Cardiac muscle cell (in vitro differentiated cells and primary cell): ENCODE measurements around the gene PYDC1. TPM values are rescaled to one million over a fixed set of nuclear protein-coding genes. Genes with fewer than 3 reads are reported as not detected.

Source experiments
- DNase-seq, 2 donors: peaks; one replicate each; pipeline versions ENCODE4 v3.0.0 to v3.0.0-alpha.2; 2010 to 2017; ENCODE audit warnings: low read depth in 1 of 2, low spot score in 1 of 2
- H3K27ac ChIP-seq: fragments of 200-600 bp; sonication (generic); 2 replicates; pipeline ENCODE4 v1.5.1; 2016
- H3K27me3 ChIP-seq: fragments of 200-600 bp; sonication (generic); 2 replicates; pipeline ENCODE4 v1.6.0; 2016; ENCODE audit warnings: control low read depth
- H3K36me3 ChIP-seq: fragments of 200-600 bp; sonication (generic); 2 replicates; pipeline ENCODE4 v1.5.1; 2016; ENCODE audit warnings: control low read depth
- H3K4me1 ChIP-seq: fragments of 200-600 bp; sonication (generic); 2 replicates; pipeline ENCODE4 v1.8.1; 2017; ENCODE audit warnings: low read depth, mild to moderate bottlenecking, mixed run types
- H3K4me3 ChIP-seq: fragments of 200-600 bp; sonication (generic); 2 replicates; pipeline ENCODE4 v1.5.1; 2016; ENCODE audit warnings: mild to moderate bottlenecking
- H3K9me3 ChIP-seq: fragments of 200-600 bp; sonication (generic); 2 replicates; pipeline ENCODE4 v1.5.1; 2017; ENCODE audit warnings: low read depth, mild to moderate bottlenecking, control low read depth
- CTCF ChIP-seq: IDR thresholded peaks from 2 replicates; pipeline ENCODE4 v1.5.1; 2012; ENCODE audit warnings: low read depth, mild to moderate bottlenecking, low read length
- polyA plus RNA-seq: library from polyadenylated mRNA; unstranded; fragments of >200 nt; fragmentation: Nextera tagmentation; extraction: Ambion mirVana; gene quantifications from 2 replicates; pipeline ENCODE4 v1.2.1, GENCODE V29; 2016
- total RNA-seq: library from RNA; depleted of rRNA; stranded (reverse); fragments of >200 nt; gene quantifications from 2 replicates; pipeline ENCODE4 v1.2.3, GENCODE V29; 2016

PYDC1 gene
- total and polyA plus RNA-seq, 2 experiments from 2014 or later: not detected

GRCh38 chr16:31228206-31228605, 11.3 kb upstream of the PYDC1 start:
- Histone ChIP-seq H3K27me3 (no peaks in the 10 kb centered on the region), H3K4me3 (no peak overlapping the region), H3K4me1 (no peaks in the 10 kb centered on the region), H3K9me3 (no peaks in the 10 kb centered on the region), H3K36me3 (no peaks in the 10 kb centered on the region), H3K27ac (no peak overlapping the region)
- no peak for DNase-seq
- no peak for TF ChIP-seq CTCF

- H3K27ac ChIP-seq: no peak overlapping the region
- peaks cover 7% of the 10 kb centered on the region for H3K27me3 ChIP-seq
- no peak for DNase-seq
- no peaks in the 10 kb centered on the region for H3K9me3 ChIP-seq
- no peaks in the 10 kb centered on the region for H3K36me3 ChIP-seq
- H3K4me1 ChIP-seq: no peaks in the 10 kb centered on the region
- TF ChIP-seq CTCF: no peak
- H3K4me3 ChIP-seq: no peak overlapping the region
These were observed 8.3 kb upstream of the PYDC1 start for GRCh38 chr16:31225193-31225592.

- DNase-seq: no peak
- no peak for TF ChIP-seq CTCF
These were observed 7.4 kb upstream of the PYDC1 start for GRCh38 chr16:31224092-31224955.

GRCh38 chr16:31223044-31223443, 6.1 kb upstream of the PYDC1 start:
- no peaks in the 10 kb centered on the region for H3K9me3 ChIP-seq
- H3K36me3 ChIP-seq: no peaks in the 10 kb centered on the region
- H3K27me3 ChIP-seq: peaks cover 22% of the 10 kb centered on the region
- H3K27ac ChIP-seq: no peak overlapping the region
- TF ChIP-seq CTCF: no peak
- H3K4me3 ChIP-seq: no peak overlapping the region
- H3K4me1 ChIP-seq: no peaks in the 10 kb centered on the region
- no peak for DNase-seq

More at GRCh38 chr16:31224092-31224955, 7.4 kb upstream of the PYDC1 start:
- Histone ChIP-seq H3K27ac (no peak overlapping the region), H3K27me3 (peaks cover 9% of the 10 kb centered on the region), H3K9me3 (no peaks in the 10 kb centered on the region), H3K4me1 (no peaks in the 10 kb centered on the region), H3K36me3 (no peaks in the 10 kb centered on the region), H3K4me3 (no peak overlapping the region)

- DNase-seq: no peak
These were observed 4.6 kb upstream of the PYDC1 start for GRCh38 chr16:31221357-31222160.

More at GRCh38 chr16:31221357-31222160, 4.6 kb upstream of the PYDC1 start:
- Histone ChIP-seq H3K27me3 (peaks cover 36% of the 10 kb centered on the region), H3K27ac (no peak overlapping the region), H3K9me3 (no peaks in the 10 kb centered on the region), H3K36me3 (no peaks in the 10 kb centered on the region), H3K4me1 (no peaks in the 10 kb centered on the region), H3K4me3 (no peak overlapping the region)
- no peak for TF ChIP-seq CTCF
